IMR-90 (cell line): Measurements from ENCODE around the gene TCF4. TPM values are rescaled to one million over a fixed set of nuclear protein-coding genes. Genes with fewer than 3 reads are reported as not detected.

Experiments
- ATAC-seq: fragments of 200-7000 bp; cut with Tn5 transposase; 2 replicates; pipeline ENCODE4 v1.9.1; 2020; ENCODE audit warnings: low read depth, mild to moderate bottlenecking, moderate library complexity
- BruUV-seq: library from RNA; stranded (reverse); fragments of 400-500 nt; replicated peaks from 2 replicates; lab custom pipeline; 2021; lab: Mats Ljungman, UMichigan
- CTCF ChIA-PET: fragments of 300-600 bp; formaldehyde crosslinking; extraction: SDS; loops from one replicate; lab custom pipeline; 2021; ENCODE audit warnings: antibody characterized with exemption; lab: Yijun Ruan, JAX
- POLR2A ChIA-PET: fragments of 300-600 bp; sonication (Branson Sonifier 250); formaldehyde crosslinking; loops from one replicate; lab custom pipeline; 2022; ENCODE audit warnings: antibody characterized with exemption; ENCODE audit not compliant: unreplicated experiment; lab: Charles Lee
- DNase-seq: peaks from one replicate; pipeline ENCODE4 v3.0.0; 2013
- H2AFZ ChIP-seq: replicated peaks from 2 replicates; pipeline ENCODE3; 2013; ENCODE audit warnings: low read length, mild to moderate bottlenecking; ENCODE audit not compliant: poor library complexity
- H2AK5ac ChIP-seq: 2 replicates; pipeline ENCODE4 v1.6.1; 2013; ENCODE audit warnings: low read depth, low read length, inconsistent platforms
- H2AK9ac ChIP-seq: replicated peaks from 2 replicates; pipeline ENCODE3; 2013; ENCODE audit warnings: mild to moderate bottlenecking, low read depth, low read length, moderate library complexity; ENCODE audit not compliant: poor library complexity
- H2BK120ac ChIP-seq: 2 replicates; pipeline ENCODE4 v1.6.1; 2013; ENCODE audit warnings: low read depth, low read length, inconsistent platforms
- H2BK15ac ChIP-seq: 3 replicates; pipeline ENCODE4 v1.6.1; 2013; ENCODE audit warnings: low read depth, low read length, inconsistent platforms
- H2BK20ac ChIP-seq: 2 replicates; pipeline ENCODE4 v1.6.1; 2013; ENCODE audit warnings: low read depth, mild to moderate bottlenecking, inconsistent platforms, low read length, moderate library complexity
- H2BK5ac ChIP-seq: 2 replicates; pipeline ENCODE4 v1.6.1; 2013; ENCODE audit warnings: mild to moderate bottlenecking, low read depth, low read length, inconsistent platforms; ENCODE audit not compliant: poor library complexity, severe bottlenecking
- H3K14ac ChIP-seq: replicated peaks from 2 replicates; pipeline ENCODE4 v1.6.1; 2013; ENCODE audit warnings: low read depth, low read length, inconsistent platforms
- H3K18ac ChIP-seq: 2 replicates; pipeline ENCODE4 v1.6.1; 2013; ENCODE audit warnings: low read depth, low read length, control low read depth
- H3K23ac ChIP-seq: 2 replicates; pipeline ENCODE4 v1.6.1; 2013; ENCODE audit warnings: low read depth, low read length, inconsistent platforms
- H3K27ac ChIP-seq: 2 replicates; pipeline ENCODE4 v1.5.1; 2013; ENCODE audit warnings: mild to moderate bottlenecking, control low read depth, low read length; ENCODE audit not compliant: insufficient read depth
- H3K27me3 ChIP-seq: 2 replicates; pipeline ENCODE4 v1.6.1; 2013; ENCODE audit warnings: low read length; ENCODE audit not compliant: control insufficient read depth, insufficient read depth
- H3K36me3 ChIP-seq: 2 replicates; pipeline ENCODE4 v1.6.1; 2013; ENCODE audit warnings: low read length, mixed read lengths; ENCODE audit not compliant: control insufficient read depth, insufficient read depth
- H3K4ac ChIP-seq: 2 replicates; pipeline ENCODE4 v1.6.1; 2013; ENCODE audit warnings: low read depth, low read length, inconsistent platforms
- H3K4me1 ChIP-seq: 2 replicates; pipeline ENCODE4 v1.6.1; 2013; ENCODE audit warnings: low read length, mixed read lengths; ENCODE audit not compliant: control insufficient read depth, insufficient read depth
- H3K4me2 ChIP-seq: 2 replicates; pipeline ENCODE4 v1.6.1; 2013; ENCODE audit warnings: low read depth, mild to moderate bottlenecking, control low read depth, low read length, moderate library complexity
- H3K4me3 ChIP-seq: 2 replicates; pipeline ENCODE4 v1.5.1; 2013; ENCODE audit warnings: low read depth, mild to moderate bottlenecking, control low read depth, low read length, moderate library complexity; ENCODE audit not compliant: insufficient read depth
- H3K56ac ChIP-seq: 2 replicates; pipeline ENCODE4 v1.6.1; 2013; ENCODE audit warnings: low read length, inconsistent platforms; ENCODE audit not compliant: insufficient read depth; ENCODE audit errors: extremely low read depth
- H3K79me1 ChIP-seq, 2 experiments: 2 replicates each; pipeline ENCODE4 v1.6.1; 2013; ENCODE audit warnings: low read length in 2 of 2, inconsistent platforms in 1 of 2, low read depth in 1 of 2
- H3K9ac ChIP-seq: 2 replicates; pipeline ENCODE4 v1.6.1; 2013; ENCODE audit warnings: low read depth, low read length, control low read depth
- H3K9me1 ChIP-seq: 2 replicates; pipeline ENCODE4 v1.6.1; 2013; ENCODE audit warnings: low read length, inconsistent platforms; ENCODE audit not compliant: insufficient read depth
- H3K9me3 ChIP-seq: 2 replicates; pipeline ENCODE4 v1.6.1; 2013; ENCODE audit warnings: low read length; ENCODE audit not compliant: control insufficient read depth, insufficient read depth
- H4K20me1 ChIP-seq: 2 replicates; pipeline ENCODE4 v1.6.1; 2013; ENCODE audit warnings: low read length, inconsistent platforms; ENCODE audit not compliant: insufficient read depth
- H4K5ac ChIP-seq: 2 replicates; pipeline ENCODE4 v1.6.1; 2013; ENCODE audit warnings: mild to moderate bottlenecking, low read depth, low read length, control low read depth
- H4K8ac ChIP-seq, 2 experiments: 2 replicates each; pipeline ENCODE4 v1.6.1; 2013; ENCODE audit warnings: low read depth in 2 of 2, low read length in 2 of 2, control low read depth in 1 of 2, inconsistent platforms in 1 of 2
- H4K91ac ChIP-seq: 2 replicates; pipeline ENCODE4 v1.6.1; 2013; ENCODE audit warnings: low read depth, low read length, inconsistent platforms; ENCODE audit not compliant: insufficient read depth
- BHLHE40 ChIP-seq: fragments of 150-350 bp; IDR thresholded peaks from 2 replicates; pipeline ENCODE4 v1.6.1; 2016; ENCODE audit warnings: mild to moderate bottlenecking, low read depth, low read length
- CEBPB ChIP-seq: IDR thresholded peaks from 2 replicates; pipeline ENCODE4 v1.6.1; 2012; ENCODE audit warnings: low read depth, low read length, improper control_type of control experiment
- CHD1 ChIP-seq: IDR thresholded peaks from 2 replicates; pipeline ENCODE4 v1.6.1; 2012; ENCODE audit warnings: low read depth, low read length, improper control_type of control experiment
- CTCF ChIP-seq: conservative IDR thresholded peaks from 2 replicates; pipeline ENCODE4 v1.5.1; 2012; ENCODE audit warnings: mild to moderate bottlenecking, low read depth, low read length, improper control_type of control experiment
- MAFK ChIP-seq: IDR thresholded peaks from 2 replicates; pipeline ENCODE4 v1.6.1; 2012; ENCODE audit warnings: low read depth, low read length, improper control_type of control experiment
- MAZ ChIP-seq: IDR thresholded peaks from 2 replicates; pipeline ENCODE4 v1.6.1; 2012; ENCODE audit warnings: low read depth, mild to moderate bottlenecking, low read length, improper control_type of control experiment, moderate library complexity, borderline replicate concordance
- MXI1 ChIP-seq: IDR thresholded peaks from 2 replicates; pipeline ENCODE4 v1.6.1; 2012; ENCODE audit warnings: low read depth, mild to moderate bottlenecking, low read length, moderate library complexity, borderline replicate concordance
- NFE2L2 ChIP-seq: fragments of 150-350 bp; IDR thresholded peaks from 2 replicates; pipeline ENCODE4 v1.6.1; 2016; ENCODE audit warnings: low read depth, mild to moderate bottlenecking, low read length
- POLR2A ChIP-seq: IDR thresholded peaks from 2 replicates; pipeline ENCODE4 v1.6.1; 2012; ENCODE audit warnings: mild to moderate bottlenecking, low read depth, low read length
- RCOR1 ChIP-seq: IDR thresholded peaks from 2 replicates; pipeline ENCODE4 v1.6.1; 2012; ENCODE audit warnings: mild to moderate bottlenecking, low read length, improper control_type of control experiment; ENCODE audit not compliant: insufficient replicate concordance
- RFX5 ChIP-seq: IDR thresholded peaks from 2 replicates; pipeline ENCODE4 v1.8.0; 2012; ENCODE audit warnings: low read depth, mild to moderate bottlenecking, low read length, moderate library complexity
- SMC3 ChIP-seq: fragments of 150-350 bp; IDR thresholded peaks from 2 replicates; pipeline ENCODE4 v1.6.1; 2016; ENCODE audit warnings: low read depth, mild to moderate bottlenecking, antibody characterized with exemption, low read length, moderate library complexity
- WGBS, 2 experiments: methylation state at CpG; one replicate each; pipeline versions ENCODE4 v1.1.5 to v1.1.7; 2013; ENCODE audit warnings: missing lambda C conversion rate in 2 of 2; ENCODE audit not compliant: insufficient read length in 1 of 2; ENCODE audit errors: extremely low coverage in 2 of 2; 5-methylcytosine and 5-hydroxymethylcytosine counted together
- dilution Hi-C: fragments of 300-500 bp; cut with HindIII; formaldehyde crosslinking; loops from one replicate; pipeline ENCODE4 v1.14.3; 2018; ENCODE audit warnings: low sequenced_read_pairs; ENCODE audit not compliant: unreplicated experiment
- in situ Hi-C: fragments of 300-500 bp; cut with MboI; formaldehyde crosslinking; loops from 3 replicates; pipeline ENCODE4 v1.14.3; 2019; ENCODE audit warnings: low sequenced_read_pairs, inconsistent platforms, mixed read lengths
- intact Hi-C: fragments of 100-400 bp; cut with micrococcal nuclease; formaldehyde crosslinking; loops from 2 replicates; pipeline ENCODE4 v1.10.0; 2022
- polyA plus RNA-seq, 3 experiments: library from polyadenylated mRNA; depleted of rRNA; stranded (reverse); fragments of >200 nt; gene quantifications; 2 replicates each; pipeline ENCODE4 v1.2.3, GENCODE V29; 2012; ENCODE audit warnings: low replicate concordance in 1 of 3
- total RNA-seq: library from RNA; depleted of rRNA; stranded (reverse); fragments of >200 nt; gene quantifications from 2 replicates; pipeline ENCODE4 v1.2.3, GENCODE V29; 2012

Gene TCF4
- total and polyA plus RNA-seq, 2 of the 4 experiments (the other 2 are of a cell fraction), result 30.0 to 87.1 TPM

- Histone ChIP-seq H2BK120ac (no peak overlapping the region), H4K91ac (no peak overlapping the region), H2BK20ac (no peak overlapping the region), H2BK15ac (no peak overlapping the region), H3K18ac (no peak overlapping the region), H3K27me3 (no peaks in the 10 kb centered on the region), H3K79me1 (peaks cover 24 to 61% of the 10 kb centered on the region in 2 experiments), H3K4me3 (no peak overlapping the region), H3K14ac (no peak overlapping the region), H3K9me3 (no peaks in the 10 kb centered on the region), H3K27ac (no peak overlapping the region), H4K8ac (no peak overlapping the region), H3K4me2 (no peak overlapping the region), H3K4ac (no peak overlapping the region), H2AK5ac (no peak overlapping the region; the same call in 1 of the 2 replicates), H3K36me3 (no peaks in the 10 kb centered on the region), H4K20me1 (peaks cover 3% of the 10 kb centered on the region; the same call in 1 of the 2 replicates), H4K5ac (no peak overlapping the region), H2AK9ac (no peak overlapping the region), H2BK5ac (no peak overlapping the region), H3K23ac (no peak overlapping the region), H2AFZ (no peak overlapping the region), H3K56ac (no peak overlapping the region), H3K4me1 (peaks cover 3% of the 10 kb centered on the region; the same call in 1 of the 2 replicates), H3K9ac (no peak overlapping the region), H3K9me1 (peaks cover 13% of the 10 kb centered on the region)
- ChIA-PET POLR2A (no interaction called here), CTCF (no interaction called here)
- no peak for ATAC-seq
- DNase-seq, result no peak
- no TSS peak for BruUV-seq
- TF ChIP-seq CEBPB (no peak), MAFK (no peak), MXI1 (no peak), NFE2L2 (no peak), CHD1 (no peak), MAZ (no peak), POLR2A (no peak), RFX5 (no peak), BHLHE40 (no peak), RCOR1 (no peak), CTCF (no peak), SMC3 (no peak)
- in situ Hi-C loops, result no loop called here
- intact Hi-C loops, result loop anchor here (5.0 kb wide), 1 partner anchor 33 kb away; no protein-coding TSS in a partner anchor
- dilution Hi-C loops, result no loop called here
- WGBS, 2 experiments, result no CpG with 5 or more reads among the region's 2 CpGs
Measured at GRCh38 chr18:55284614-55285013, 303.4 kb downstream of the TCF4 start.
